T-helper 2 cell treated with Interferon-gamma antibody and Interleukin-4, amounts not matched to agents 100 ng/mL and 5 ng/mL, for 36 hours (primary cell): Measurements from ENCODE around the gene KCNH1. TPM values are rescaled to one million over a fixed set of nuclear protein-coding genes. Genes with fewer than 3 reads are reported as not detected.

Experiments
- intact Hi-C: fragments of 100-400 bp; cut with micrococcal nuclease; formaldehyde crosslinking; loops from one replicate; pipeline ENCODE4 v1.15.1; 2023
- total RNA-seq: library from RNA; stranded (reverse); gene quantifications from 2 replicates; pipeline ENCODE4 v1.2.3, GENCODE V29; 2022

The KCNH1 gene
- total RNA-seq, 1 donor from 2014 or later, result not detected

DNA sequence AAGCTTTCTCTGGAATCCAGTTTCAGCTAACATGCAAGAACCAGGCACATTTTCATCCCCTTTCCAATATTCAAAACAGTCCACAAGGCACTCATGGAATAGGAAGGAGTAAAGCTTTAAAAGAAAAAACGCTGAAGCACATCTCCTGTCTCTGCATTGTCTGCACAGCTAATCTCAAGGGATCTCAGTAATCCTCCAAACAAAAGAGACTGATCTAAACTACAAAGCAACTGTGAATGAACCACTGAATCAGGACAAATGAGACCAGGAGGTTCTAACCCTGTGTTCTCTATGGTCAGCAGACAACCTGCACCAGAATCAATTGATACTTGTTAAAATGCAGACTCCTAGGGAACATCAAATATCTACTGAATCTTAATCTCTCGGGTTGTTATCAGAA lies 406.2 kb downstream of the KCNH1 start:
- intact Hi-C loops, result no loop called here

DNA sequence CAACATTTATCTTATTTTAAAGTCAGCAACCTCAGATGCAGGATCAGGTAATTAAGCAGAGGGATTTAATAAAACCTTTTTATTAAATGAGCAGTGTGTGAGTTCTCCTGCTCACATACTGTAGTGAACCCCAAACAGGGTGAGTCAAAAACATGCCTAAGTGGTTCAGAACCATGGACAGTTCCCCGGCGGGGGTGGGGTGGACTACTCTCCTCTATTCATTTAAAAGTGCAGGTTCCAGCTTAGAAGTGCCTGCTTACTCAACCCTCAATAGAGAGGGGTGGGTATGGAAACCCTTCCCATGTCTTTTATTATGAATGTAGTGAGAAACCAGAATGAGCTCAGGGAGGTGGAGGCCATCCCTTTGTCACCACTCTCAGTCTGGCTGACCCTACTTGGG lies 407.3 kb downstream of the KCNH1 start:
- intact Hi-C loops, result no loop called here

DNA sequence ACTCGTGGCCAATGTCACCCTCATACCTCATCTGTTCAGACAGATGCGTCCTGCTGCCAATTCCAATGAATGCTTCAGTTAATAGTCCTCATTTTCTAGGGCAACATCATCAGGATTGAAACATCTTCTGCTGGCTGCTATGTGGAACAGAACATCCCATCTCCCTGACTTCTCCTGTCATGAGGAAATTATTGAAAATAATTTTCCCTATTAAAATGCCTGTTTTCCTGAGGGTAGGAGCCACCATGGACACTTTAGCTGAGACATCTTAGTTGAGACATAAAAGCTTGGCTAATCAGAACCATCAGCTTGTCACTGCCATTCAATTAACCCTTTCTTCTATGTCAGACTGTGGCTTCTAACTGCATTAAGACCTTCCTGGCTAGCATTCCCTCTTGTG lies 409.2 kb downstream of the KCNH1 start:
- intact Hi-C loops, result no loop called here

DNA sequence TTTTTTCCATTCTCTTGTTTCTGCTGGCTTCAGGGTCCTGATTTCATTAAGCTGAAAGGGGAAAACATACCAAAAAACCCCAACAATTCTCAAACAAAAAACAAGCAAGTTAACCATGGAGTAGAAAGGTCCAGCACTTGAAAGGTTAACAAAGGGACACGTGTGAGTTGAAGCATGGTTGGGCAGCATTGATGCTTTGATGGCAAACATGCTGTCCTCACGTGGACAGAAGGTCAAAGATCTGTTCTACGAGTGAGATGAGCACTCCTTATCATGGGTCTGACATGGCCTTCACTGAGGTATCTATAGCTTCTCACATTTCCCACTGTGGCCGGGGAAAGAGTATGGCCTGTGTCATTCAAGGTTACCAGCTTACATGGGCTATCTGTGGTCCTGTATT lies 410.3 kb downstream of the KCNH1 start:
- intact Hi-C loops, result no loop called here

DNA sequence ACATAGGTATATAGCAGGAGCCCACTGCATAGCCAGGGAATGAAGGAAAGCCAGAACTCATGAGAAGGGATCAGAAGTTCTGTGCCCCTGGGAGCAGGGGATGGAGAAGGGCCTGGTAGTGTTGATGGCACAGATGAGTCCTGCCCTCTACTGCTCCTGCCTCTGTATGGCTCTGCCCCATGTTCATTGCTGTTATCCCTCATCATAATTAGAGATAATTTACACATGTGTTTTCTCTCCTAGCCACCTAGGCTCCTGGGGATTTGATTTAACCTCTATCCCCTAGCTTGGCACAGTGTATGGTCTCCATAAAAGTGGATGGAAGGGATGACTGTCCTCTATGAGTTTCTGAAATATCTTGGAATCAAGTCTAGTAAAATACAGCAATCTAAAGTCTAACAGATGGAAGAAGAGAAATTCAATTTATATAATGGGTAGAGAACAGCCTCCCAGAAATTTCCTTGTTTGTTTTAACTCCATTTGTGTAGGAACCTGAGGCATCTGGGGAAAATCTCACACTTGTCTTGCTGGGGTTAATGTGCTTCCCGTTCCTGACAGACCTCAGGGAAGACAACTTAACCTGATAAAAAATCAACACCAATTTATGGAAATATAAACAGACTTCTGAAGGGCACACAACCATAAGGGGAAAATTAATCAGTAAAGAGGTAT lies 411.4 kb downstream of the KCNH1 start:
- intact Hi-C loops, result no loop called here

DNA sequence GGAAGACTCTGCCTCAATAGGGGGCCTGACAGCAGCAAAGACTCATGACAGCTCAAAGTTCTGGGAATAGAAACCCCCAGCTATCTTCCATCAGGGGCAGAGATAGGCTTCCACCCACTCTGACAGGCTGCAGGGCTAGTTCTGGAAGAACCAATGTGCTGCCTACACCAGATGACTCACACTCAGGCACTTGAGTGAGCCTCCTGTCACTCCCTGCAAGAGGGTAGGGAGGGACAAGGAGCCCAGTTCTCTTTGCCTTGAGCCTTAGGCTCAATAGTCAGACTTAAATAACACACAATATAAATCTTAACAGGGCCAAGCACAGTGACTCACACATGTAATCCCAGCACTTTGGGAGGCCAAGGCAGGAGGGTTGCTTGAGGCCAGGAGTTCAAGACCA lies 418.9 kb downstream of the KCNH1 start:
- intact Hi-C loops, result no loop called here

DNA sequence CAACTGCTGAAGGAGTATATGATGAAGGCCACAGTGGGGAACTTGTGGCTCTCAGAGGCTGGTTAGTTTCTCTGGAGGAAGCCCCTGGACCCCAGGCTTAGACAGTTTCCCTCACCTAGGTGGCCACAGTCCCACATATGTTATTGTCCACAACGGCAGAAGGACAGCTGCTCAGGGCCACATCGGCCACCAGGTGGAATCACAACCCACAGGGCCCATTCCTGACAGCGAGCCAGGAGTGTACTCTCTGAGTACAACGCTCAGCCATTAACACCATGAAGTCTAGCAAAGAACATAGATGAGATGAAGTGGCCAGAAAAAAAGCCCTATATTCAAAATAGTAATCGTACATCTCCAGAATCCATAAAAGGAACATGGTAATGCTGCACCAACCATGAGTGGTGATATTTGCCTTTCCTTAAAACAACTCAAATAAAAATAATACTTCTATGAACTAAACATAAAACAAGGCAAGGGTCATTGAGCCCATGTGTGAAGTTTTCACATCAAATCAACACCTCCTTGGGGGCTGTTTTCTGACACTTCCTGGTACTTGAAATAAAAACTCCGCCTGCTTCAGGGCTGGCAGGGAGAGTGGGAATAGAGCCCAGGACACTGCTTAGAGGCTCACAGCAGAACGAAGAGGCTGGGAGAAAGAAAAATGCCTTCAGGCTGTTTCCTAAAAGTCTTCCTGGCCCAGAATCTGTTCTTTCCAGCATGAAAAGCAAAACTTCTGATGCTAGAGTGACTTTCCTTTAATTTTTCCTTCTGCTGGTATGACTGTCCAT lies 421.9 kb downstream of the KCNH1 start:
- intact Hi-C loops, result no loop called here

DNA sequence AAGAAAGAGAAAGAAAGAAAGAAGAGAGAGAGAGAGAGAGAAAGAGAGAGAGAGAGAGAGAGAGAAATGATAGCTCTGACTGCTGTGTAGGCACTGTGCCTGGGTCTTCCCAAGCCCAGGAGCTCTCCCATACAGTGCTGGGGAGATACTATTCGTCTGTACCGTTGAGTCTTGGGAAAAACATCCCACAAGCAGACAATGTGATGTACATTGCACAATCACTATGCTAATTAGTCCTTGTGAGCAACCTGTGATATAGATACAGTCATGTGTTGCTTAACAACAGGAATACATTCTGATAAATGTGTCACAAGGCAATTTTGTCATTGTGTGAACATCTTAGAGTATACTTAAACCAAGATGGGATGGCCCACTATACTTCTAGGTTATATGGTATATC lies 424.2 kb downstream of the KCNH1 start:
- intact Hi-C loops, result no loop called here

DNA sequence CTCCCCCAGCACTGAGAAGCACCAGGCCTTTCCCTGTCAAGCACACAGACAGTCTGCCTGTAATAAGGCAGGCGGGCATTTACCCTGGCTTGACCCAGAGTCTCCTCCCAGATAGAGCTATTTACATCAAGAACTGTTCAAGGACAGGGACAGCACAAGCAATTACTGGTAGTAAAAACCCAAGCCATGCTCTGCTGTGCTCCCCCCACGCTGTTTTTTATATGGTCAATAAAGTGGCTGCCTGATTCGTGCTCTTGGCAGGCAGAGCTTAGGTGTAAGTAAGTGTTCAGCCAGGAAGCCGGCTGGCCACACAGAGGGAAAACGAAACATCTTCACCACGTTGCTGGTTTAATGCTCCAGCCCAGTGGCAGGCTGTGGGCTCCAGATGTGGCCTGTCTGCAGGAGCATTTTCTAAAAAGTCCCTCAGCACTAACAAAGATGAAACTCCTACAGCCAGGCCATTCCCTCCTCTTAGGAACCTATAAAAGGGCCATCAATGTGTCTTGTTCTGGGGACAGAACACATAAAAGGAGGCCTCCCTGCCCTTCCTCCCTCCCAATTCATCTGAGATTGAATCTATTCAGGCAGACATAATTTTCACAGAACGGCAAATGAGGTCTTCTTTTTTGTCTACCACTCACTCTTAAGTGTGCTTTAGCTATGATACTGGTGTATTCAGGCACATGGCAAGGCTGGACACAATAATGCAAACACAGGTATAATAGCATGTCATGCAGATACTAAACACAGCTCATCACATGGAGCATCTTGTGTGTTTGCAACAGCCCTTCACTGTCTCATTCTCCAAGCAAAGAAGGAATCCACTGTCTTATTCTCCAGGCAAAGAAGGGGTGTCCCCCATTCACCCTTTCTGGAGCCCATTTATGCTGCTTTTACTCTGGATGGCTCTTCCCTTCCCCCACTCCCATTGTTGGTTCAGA lies 426.4 kb downstream of the KCNH1 start:
- intact Hi-C loops, result no loop called here

DNA sequence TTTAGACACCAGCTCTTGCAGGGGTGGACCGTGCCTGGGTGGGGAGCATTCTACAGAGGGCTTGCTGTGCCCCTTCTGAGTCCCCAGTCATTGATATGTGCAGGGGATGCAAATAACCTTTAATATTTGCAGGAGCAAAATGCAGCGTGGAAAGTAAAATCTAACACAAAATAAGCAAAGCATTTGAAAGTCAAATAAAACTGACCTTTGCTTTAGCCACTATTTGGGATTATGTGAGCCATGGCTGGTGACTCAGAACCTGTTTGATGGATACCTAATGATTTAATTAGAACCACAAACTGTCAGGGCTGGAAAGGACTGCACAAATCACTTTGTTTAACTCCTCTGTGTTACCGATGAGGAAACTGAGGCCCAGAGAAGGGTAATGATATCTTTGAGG lies 427.7 kb downstream of the KCNH1 start:
- intact Hi-C loops, result no loop called here

DNA sequence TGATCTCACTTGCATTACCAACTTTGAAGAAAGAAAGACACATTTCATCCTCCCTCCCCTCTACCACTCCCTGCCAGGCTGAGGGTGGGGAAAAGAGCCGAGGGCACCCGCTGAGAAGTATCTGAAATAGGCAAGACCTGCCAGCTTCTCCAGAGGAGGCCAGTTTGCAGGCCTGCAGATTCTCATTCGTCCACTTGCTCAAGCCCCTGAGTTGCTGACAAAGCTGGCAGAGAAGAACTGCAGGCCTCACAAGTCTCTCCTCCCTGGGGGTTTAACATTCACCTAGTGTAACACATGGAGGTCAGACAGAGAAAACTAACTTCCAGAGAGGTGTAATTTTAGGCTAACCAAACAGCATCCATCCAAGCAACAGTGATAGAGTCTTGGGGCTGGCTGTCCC lies 428.9 kb downstream of the KCNH1 start:
- intact Hi-C loops, result no loop called here

DNA sequence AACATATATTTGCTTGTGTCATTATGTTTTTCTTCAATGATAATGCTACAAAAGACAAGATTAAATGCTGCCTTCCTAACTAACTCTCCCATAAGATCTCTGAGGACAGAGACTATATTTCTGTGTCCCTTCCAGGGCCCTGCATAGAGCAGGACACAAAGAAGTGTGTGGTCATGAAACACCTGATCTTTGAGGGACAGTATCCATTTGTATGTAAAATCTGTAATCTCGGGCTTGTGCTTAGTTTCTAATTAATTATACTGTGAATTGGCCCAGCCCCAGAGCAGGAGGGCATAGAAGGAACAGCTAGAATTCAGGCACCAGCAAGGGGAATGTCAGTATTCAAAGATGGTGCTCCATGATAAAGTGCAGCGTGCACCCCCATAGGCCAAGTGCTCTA lies 430.4 kb downstream of the KCNH1 start:
- intact Hi-C loops, result no loop called here

DNA sequence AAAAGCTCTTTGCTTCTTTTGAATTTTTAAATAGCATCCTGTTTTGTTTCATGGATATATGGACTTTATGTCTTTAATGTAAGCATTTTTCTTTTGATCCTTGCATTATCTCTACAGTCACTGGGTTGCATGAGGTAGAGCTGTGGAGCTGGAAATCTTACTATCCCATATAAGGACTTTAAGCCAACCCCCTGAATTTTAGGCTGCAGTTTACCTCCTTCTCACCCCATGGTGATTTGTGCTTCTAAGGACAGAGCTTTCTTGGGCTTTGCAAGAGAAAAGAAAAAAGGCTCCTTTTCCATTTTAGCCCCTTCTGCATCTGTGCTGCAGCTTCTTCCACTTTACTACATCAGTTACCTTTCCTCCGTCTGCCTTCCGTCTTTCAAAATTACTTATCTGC lies 431.4 kb downstream of the KCNH1 start:
- intact Hi-C loops, result no loop called here

DNA sequence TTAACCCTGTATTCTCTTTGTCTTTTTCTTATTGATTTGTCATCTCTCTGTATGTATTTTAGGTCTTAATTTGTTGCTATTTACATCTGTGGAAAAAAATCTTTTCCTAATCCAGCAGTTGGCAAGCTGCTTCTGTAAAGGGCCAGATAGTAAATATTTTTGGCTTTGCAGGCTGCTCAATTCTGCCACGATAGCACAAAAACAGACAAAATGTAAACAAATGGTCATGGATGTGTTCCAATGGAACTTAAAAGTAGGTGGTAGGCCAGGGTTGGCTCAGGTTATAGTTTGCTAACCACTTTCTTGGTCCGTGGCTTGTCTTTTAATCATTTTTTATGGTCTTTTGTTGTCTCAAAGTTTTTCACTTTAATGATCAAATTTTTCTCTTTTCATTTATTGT lies 433.4 kb downstream of the KCNH1 start:
- intact Hi-C loops, result no loop called here

DNA sequence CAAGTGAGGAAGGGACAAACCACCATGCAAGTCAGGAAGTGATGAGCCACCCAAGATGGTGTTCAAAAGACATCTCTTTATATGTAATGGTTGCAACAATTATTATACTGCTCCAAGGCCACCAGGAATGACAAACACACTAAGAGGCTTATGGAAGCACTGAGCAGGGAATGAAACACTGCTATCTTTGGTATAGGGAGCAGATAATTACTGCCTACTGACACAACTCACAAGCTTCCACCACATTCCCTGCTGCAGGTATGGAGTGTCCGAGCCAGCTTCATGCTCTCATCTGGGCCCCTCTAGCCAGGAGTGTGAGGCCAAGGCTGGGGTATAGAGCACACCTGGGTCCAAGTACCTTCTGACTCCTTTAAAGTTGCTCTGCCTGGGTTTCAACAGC lies 433.9 kb downstream of the KCNH1 start:
- intact Hi-C loops, result no loop called here

DNA sequence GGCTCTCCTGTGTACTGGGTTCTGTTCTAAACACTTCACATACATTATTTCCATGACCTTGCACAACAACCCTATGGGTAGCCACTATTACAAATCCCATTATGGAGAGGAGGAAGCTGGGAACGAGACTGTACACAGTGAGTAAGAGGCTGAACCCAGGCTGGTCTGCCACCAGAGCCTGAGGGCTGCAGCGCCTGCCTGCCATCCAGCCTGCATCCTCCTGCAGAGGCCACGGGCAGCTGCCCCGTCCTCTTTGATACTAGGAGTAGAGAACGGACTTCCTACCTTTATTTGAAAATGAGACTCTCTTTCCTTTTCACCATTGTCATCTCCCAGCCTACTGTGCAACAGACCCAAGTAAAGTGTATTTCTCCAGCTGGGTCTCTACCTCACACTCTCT lies 435.3 kb downstream of the KCNH1 start:
- intact Hi-C loops, result no loop called here

DNA sequence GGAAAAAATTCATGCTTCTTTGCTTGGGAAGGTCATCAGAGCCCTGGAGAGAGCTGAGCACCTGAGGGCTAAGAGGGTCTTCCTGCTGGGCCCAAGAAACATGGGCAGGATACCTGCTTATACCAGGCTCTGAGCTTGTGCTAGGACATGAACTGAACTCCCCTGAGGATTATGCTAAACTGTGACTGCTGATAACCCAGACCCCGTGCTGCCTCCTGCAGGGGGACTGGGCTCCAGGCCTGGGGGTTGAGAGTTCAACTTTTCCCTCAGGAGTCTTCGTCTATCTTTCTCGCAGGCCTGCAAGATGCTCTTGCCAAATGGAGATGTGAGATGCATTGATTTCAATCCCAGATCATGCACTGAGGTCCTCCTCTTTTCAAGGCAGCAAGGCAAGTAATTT lies 436.8 kb downstream of the KCNH1 start:
- intact Hi-C loops, result no loop called here

DNA sequence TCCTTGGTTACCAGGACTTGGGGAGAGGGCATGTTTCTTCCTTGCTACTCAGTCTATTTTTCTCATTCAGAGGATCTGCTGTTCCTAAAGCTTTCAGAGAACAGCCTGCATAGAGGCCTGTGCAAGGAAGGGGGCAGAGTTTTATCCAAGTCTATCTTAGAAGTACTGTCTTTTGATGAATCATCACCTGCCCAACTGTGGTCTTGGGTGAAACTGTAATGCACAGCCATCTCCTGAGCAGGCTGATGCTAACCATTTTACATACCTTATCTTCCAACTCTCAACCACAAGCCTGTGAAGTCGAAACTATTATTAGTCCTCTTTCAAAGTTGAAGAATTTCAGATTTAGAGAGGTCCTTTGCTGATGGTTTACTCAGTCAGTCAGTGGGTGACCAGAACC lies 437.2 kb downstream of the KCNH1 start:
- intact Hi-C loops, result no loop called here

DNA sequence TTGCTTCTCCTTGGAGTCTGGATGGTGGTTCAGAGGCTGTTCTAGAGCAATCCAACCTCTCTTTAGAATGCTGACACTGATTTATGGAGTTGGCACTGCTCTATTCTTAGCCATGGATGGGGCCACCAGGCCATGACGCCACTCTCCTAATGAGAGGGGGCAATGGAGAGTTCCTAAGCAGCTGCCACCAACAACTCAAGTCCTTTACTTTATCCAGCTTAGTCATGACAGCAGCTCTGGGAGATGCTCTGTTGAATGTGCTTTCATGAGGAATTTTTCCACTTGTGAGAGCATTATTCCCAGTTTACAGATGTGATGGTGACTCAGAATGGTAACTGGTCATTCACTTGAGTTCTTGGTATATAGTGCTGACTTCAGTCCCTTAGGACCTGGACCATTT lies 438.9 kb downstream of the KCNH1 start:
- intact Hi-C loops, result no loop called here

DNA sequence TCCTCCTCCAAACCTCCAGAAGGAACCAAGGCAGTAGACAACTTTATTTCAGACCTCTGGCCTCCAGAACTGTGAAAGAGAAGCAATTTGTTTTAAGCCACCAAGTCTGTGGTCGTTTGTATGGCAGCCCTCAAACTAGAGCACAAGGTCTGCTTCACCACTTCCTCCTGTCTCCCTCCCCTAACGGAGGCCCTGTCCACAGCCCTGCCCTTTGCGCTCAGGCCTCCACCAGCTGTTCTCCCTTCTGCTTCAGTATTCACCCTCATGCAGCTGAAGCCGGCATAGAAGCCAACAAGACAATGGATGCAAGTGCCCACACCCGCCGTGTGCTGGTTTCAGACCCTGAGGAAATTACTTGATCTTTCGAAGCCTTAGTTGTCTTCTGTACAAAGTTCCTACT lies 441.2 kb downstream of the KCNH1 start:
- intact Hi-C loops, result no loop called here

DNA sequence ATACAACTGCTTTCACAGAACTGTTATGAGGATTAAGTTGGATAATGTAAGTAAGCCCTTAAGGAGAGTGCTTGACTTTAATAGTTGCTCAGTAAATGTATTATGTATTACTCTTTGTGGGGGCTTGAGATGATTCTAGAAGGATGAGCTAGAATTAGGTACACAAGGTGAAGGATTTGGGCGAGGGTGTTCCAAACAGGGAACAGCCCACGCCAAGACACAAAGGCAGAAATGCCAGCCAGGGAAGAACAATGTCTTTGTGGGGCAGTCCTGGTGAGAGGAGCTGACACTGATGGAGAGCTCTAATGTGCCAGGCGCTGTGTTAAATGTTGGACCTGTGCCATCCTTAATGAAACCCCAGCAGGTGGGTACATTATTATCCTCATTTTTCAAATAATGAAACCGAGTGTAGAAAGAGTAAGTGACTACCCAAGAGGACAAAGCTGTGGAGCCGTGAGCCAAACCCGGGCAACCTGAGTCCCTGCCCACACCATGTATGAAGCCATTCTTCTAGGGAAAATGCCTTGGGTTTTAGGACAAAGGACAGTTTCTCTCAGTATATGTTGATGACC lies 442.8 kb downstream of the KCNH1 start:
- intact Hi-C loops, result no loop called here

DNA sequence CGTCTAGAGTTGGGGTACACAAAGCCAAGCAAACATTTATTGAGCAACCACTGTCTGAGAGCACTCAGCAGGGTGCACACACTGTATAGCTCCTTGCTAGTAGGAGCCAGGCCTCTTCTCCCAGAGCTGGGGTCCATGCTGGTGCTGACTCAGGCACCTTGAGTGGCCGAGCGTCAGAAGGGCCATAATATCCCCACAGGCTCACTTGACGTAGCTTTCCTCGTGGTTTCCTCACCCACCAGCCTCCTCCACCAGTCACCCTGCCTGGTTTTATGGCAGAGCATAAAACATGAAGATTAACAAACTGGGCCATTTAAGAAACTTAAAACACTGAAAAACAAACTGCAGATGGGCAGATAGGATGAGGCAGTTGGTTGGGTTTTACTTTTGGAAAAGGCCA lies 443.7 kb downstream of the KCNH1 start:
- intact Hi-C loops, result no loop called here
